ENCODE measurements around the gene TMSB4X.
A peak's percentile ranks its signal among the peaks of the same experiment; 100 is the strongest.
"Not testable (repeated sequence)": the region's sequence is repeated elsewhere in the genome, so short reads cannot be mapped to it uniquely, and the experiment has no call there.

The TMSB4X gene

GRCh38 chrX:12955882-12956703 lies 18.8 kb upstream of the TMSB4X start:
- no peak for DNase-seq

GRCh38 chrX:12956704-12957534 lies 18.0 kb upstream of the TMSB4X start:
- DNase-seq: peak; percentile 69

DNA sequence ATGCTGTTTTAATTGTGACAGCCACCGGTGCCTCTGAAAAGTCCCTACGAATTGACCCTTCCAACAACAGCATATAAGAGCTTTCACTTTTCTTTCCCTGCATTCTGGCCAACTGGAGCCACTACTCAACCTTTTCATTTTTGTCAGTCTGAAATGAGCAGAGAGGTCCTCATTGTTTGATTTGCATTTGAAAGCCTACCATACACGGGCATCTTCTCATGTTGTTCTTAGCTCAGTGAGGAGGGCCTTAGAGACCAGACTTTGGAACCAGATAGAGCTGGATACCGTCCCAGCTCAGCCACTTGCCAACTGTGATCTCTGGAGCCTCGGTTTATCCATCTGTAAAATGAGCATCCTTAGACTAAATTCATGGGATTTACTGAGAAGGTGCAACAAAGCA lies 16.9 kb upstream of the TMSB4X start:
- no peak for DNase-seq

DNA sequence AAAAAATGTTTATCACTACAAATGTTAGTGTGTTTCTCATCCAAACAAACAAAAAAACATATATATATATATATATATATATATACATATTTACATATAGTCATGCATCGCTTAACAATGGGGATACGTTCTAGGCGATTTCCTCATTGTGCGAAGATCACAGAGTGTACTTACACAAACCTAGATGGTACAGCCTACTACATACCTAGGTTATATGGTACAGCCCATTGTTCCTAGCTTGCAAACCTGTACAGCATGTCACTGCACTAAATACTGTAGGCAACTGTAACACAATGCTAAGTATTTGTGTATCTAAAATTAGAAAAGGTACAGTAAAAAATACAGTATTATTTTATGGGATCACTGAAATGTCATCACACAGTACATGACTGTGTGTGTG lies 16.4 kb upstream of the TMSB4X start:
- no peak for DNase-seq

DNA sequence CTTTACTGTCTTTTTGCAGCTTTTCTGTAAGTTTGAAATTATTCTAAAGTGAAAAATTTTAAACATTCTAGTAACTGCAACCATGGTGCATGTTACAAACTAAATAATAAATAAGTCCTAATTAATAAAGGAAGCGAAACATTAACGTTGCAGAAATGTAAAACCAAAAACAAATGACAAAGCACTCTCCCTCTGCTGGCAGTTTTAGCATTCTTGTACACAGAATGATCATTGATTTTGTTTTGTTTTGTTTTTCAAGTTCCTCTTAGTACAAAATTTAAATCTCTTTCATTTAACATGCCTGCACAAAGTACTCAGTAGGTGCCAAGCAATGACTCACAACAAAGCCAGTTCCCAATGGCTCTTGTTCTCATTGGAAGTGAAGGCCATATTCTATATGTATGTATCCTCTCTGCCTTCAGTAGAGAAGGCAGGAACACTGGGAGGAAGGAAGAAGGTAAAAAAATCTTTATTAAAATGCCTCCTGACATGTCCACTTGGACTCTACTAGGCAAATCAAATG lies 13.7 kb upstream of the TMSB4X start:
- DNase-seq: no peak

- no peak for DNase-seq
These were observed 12.8 kb upstream of the TMSB4X start for GRCh38 chrX:12962041-12962504.

DNA sequence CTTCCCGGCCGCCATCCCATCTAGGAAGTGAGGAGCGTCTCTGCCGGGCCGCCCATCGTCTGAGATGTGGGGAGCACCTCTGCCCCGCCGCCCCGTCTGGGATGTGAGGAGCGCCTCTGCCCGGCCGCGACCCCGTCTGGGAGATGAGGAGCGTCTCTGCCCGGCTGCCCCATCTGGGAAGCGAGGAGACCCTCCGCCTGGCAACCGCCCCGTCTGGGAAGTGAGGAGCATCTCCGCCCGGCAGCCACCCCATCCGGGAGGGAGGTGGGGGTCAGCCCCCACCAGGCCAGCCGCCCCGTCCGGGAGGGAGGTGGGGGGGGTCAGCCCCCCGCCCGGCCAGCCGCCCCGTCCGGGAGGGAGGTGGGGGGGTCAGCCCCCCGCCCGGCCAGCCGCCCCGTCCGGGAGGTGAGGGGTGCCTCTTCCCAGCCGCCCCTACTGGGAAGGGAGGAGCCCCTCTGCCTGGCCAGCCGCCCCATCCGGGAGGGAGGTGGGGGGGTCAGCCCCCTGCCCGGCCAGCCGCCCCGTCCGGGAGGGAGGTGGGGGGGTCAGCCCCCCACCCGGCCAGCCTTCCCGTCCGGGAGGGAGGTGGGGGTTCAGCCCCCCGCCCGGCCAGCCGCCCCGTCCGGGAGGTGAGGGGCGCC lies 11.6 kb upstream of the TMSB4X start:
- not testable (repeated sequence) for DNase-seq

- DNase-seq: no peak
These were observed 9.6 kb upstream of the TMSB4X start for GRCh38 chrX:12965131-12965940.

GRCh38 chrX:12966151-12966550 lies 8.8 kb upstream of the TMSB4X start:
- no peak for DNase-seq

- DNase-seq: no peak
These were observed 7.0 kb upstream of the TMSB4X start for GRCh38 chrX:12967711-12968465.

- no peak for DNase-seq
These were observed 4.2 kb upstream of the TMSB4X start for GRCh38 chrX:12970691-12971202.

- no peak for DNase-seq
These were observed 3.5 kb upstream of the TMSB4X start for GRCh38 chrX:12971282-12972003.

GRCh38 chrX:12972243-12972642 lies 2.7 kb upstream of the TMSB4X start:
- no peak for DNase-seq

GRCh38 chrX:12972878-12973560 lies 1.9 kb upstream of the TMSB4X start:
- DNase-seq: no peak

DNA sequence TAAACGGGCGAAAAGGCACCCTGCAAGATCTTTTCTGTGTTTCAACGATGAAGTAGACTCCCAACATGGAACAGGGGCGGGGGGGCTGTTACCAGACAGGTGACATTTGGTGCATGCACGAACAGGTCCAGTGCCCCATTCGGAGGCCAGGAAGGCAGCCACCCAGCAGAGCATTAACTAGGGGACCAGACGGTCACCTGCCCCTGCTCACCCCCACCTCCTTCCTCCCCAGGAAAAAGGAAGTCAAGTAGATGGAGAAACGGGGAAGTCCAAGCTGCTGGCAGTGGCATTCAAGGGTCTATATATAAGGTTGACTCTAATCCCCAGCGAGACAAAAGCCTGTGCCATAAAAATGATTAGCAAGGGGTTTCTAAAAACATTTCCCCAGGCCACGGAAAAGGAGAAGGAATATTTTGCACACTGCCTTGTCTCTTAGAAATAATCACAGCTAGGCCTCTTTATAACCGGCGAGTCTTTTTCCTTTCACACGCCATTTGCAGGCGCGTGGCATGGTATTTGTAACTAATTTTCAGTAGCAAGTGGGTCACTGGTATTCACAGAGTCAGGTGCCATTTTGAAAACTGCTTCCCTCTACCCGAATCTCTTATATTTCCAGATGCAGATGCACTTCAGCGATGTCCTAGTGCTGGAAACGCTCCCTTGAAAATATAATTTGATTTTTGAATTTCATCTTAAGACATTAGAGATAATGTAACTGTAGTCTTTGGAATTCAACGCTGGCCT lies 1.2 kb upstream of the TMSB4X start:
- no peak for DNase-seq

DNA sequence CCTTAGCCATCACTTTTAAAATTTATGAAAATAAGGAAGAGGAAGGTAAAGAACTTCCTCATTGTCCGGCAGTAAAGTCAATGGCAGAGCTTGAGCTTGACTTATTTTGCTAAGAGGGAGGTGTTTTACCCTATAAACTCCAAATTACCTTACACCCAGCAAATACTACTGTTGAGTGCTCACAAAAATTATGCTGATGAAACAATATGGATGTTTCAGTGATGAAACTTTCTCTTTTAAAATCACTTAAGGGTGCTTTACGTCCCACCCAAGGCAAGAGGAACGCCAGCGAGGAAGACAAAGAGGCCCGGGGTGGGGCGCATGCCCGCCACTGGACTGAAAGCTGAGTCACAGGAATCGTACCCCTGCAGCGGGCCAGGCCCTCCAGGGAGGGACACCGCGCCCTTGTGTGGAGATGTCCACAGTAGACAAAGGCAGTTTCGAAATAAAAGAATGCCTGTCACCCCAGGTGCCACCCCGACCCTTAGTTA lies 560 bp upstream of the TMSB4X start:
- no peak for DNase-seq

- no peak for DNase-seq
These were observed 708 bp downstream of the TMSB4X start for GRCh38 chrX:12975670-12975965.

DNA sequence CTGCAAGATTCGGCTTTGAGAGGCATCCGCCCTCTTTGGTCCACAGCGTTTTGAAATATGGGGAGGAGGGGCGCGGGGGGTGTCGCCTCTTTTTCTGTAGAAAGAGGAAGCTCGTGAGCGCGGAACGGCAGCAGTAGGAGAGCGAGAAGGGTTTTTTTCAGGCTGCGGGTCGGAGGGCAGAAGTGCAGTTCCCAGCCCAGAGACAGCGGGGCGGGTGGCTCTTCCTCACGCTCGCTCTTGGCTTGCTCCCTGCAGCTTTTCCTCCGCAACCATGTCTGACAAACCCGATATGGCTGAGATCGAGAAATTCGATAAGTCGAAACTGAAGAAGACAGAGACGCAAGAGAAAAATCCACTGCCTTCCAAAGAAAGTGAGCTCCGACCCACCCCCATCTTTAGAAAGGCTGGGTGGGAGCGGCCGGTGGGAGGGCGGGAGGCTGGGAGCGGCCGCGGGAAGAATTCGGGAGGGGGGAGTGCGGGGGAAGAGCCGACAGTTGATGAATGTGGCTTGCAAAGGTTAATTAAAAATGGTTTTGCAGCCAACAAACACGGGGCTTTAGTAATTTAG lies 1.2 kb downstream of the TMSB4X start:
- DNase-seq: no peak

All from 8988T (cell line).